Immature natural killer cell (primary cell): Measurements from ENCODE around the gene FBH1. TPM values are rescaled to one million over a fixed set of nuclear protein-coding genes. Genes with fewer than 3 reads are reported as not detected.

Experiments used
- DNase-seq, 3 donors: peaks; one replicate each; pipeline ENCODE4 v3.0.0; 2022; ENCODE audit warnings: mixed read lengths in 1 of 3
- H3K27ac Mint-ChIP-seq, 6 donors: one replicate each; pipeline ENCODE4 v1.8.0; 2020; ENCODE audit warnings: mixed read lengths in 6 of 6, mild to moderate bottlenecking in 5 of 6, inconsistent platforms in 4 of 6, moderate library complexity in 3 of 6
- H3K27me3 Mint-ChIP-seq, 3 donors: one replicate each; pipeline ENCODE4 v1.8.0; 2020 to 2021; ENCODE audit warnings: low read depth in 3 of 3, mild to moderate bottlenecking in 3 of 3, mixed read lengths in 3 of 3, moderate library complexity in 3 of 3, inconsistent platforms in 1 of 3
- H3K36me3 Mint-ChIP-seq, 3 donors: one replicate each; pipeline ENCODE4 v1.8.0; 2020; ENCODE audit warnings: mixed read lengths in 3 of 3, inconsistent platforms in 2 of 3, mild to moderate bottlenecking in 2 of 3
- H3K4me1 Mint-ChIP-seq, 2 donors: one replicate each; pipeline ENCODE4 v1.8.0; 2020; ENCODE audit warnings: inconsistent platforms in 2 of 2, mild to moderate bottlenecking in 2 of 2, mixed read lengths in 2 of 2, moderate library complexity in 1 of 2
- H3K4me3 Mint-ChIP-seq, 5 donors: one replicate each; pipeline ENCODE4 v1.8.0; 2020; ENCODE audit warnings: mild to moderate bottlenecking in 5 of 5, mixed read lengths in 5 of 5, inconsistent platforms in 3 of 5, moderate library complexity in 3 of 5
- H3K9me3 Mint-ChIP-seq, 6 donors: one replicate each; pipeline ENCODE4 v1.8.0; 2020; ENCODE audit warnings: mild to moderate bottlenecking in 6 of 6, mixed read lengths in 6 of 6, inconsistent platforms in 4 of 6, moderate library complexity in 3 of 6
- polyA plus RNA-seq, 3 donors: library from polyadenylated mRNA; unstranded; fragments of 300-500 nt; fragmentation: Illumina TruSeq; gene quantifications; one replicate each; pipeline ENCODE4 v1.2.3, GENCODE V29; 2021

Gene FBH1
- polyA plus RNA-seq, 3 donors from 2014 or later, result 32.6 to 60.6 (median 46.8) TPM

DNA sequence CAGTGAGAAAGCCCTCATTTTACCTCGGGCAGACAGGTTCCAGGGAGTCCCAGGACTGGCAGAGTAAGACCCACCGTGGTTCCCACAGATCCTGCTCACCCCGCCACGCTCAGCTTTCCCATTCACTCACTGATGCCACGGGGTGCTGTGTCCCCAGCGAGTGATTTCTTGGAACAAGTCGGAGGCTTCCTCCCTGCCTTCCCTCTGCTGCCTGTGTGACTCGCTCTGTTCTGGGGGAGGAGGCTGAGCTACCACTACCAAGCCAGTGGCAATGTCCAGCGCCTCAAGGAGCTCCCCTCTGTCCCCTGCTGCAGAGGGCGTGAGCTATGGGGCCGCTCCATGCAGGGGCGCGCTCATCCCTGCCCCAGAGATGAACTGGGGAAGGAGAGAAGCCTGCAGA lies 74.7 kb downstream of the FBH1 start:
- H3K27me3 Mint-ChIP-seq, result peaks cover 0 to 2% (median 1%) of the 10 kb centered on the region in 3 donors
- H3K4me3 Mint-ChIP-seq, result no peak overlapping the region
- H3K4me1 Mint-ChIP-seq, result peaks cover 0 to under 1% of the 10 kb centered on the region in 2 donors
- no peaks in the 10 kb centered on the region for H3K9me3 Mint-ChIP-seq
- H3K27ac Mint-ChIP-seq, result no peak overlapping the region
- H3K36me3 Mint-ChIP-seq, result peaks cover 3 to 16% (median 6%) of the 10 kb centered on the region in 3 donors
- no peak for DNase-seq

DNA sequence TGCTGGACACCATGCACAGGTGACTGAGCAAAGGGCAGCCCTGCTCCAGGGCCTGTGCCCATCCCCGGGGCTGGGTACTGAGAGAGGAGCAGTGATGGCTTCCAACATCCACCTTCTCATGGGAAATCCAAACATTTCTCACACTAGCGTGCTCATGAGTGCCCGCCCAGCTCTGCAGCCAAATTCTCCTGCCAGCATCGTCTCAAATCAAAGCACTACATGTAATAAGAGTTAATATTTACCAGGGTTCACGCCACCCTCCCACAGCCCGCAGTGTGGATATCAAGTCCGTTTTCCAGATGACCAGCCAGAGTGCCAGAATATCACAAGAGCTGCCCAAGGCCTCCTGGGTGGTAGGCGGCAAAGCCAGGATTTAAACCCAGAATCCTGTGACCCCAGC lies 75.2 kb downstream of the FBH1 start:
- H3K27me3 Mint-ChIP-seq, result peaks cover 0 to 2% (median 1%) of the 10 kb centered on the region in 3 donors
- H3K27ac Mint-ChIP-seq, result no peak overlapping the region
- no peak for DNase-seq
- peaks cover 3 to 13% (median 6%) of the 10 kb centered on the region in 3 donors for H3K36me3 Mint-ChIP-seq
- H3K4me3 Mint-ChIP-seq, result no peak overlapping the region
- peaks cover 0 to 6% of the 10 kb centered on the region in 2 donors for H3K4me1 Mint-ChIP-seq
- no peaks in the 10 kb centered on the region for H3K9me3 Mint-ChIP-seq

DNA sequence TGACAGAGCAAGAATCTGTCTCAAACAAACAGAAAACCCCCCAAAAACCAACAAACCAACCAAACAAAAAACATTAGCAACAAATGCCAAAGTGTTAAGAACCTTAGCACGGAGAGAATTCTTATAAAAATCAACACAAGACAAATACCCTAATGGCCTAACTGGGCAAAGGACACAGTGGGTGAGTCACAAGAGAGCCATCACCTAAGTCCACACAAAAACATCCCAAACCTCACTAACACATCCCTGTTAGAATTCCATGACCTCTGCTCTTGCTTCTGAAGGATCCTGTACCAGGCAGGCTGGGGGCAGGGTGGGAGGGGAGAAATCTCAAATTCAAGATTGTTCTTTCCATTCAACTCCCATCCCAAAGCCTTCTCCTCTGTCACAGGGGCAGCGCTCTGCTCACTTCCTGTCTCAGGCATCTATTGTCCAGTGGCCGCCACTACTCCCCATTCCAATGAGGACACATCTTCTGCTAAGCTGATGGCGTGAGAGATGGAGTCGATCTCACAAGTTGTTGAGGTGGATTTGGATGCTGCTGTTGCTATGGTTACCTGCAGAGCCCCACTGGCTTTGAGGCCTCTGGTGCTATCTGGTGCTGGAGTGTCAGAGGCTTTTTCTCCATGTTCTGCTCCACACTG lies 78.1 kb downstream of the FBH1 start:
- no peak overlapping the region for H3K4me3 Mint-ChIP-seq
- H3K27ac Mint-ChIP-seq, result no peak overlapping the region
- peaks cover 0 to 2% (median 1%) of the 10 kb centered on the region in 3 donors for H3K27me3 Mint-ChIP-seq
- H3K9me3 Mint-ChIP-seq, result no peaks in the 10 kb centered on the region
- H3K36me3 Mint-ChIP-seq, result peaks cover 0 to 3% (median 3%) of the 10 kb centered on the region in 3 donors
- H3K4me1 Mint-ChIP-seq, result peaks cover 13 to 24% of the 10 kb centered on the region in 2 donors
- no peak for DNase-seq

DNA sequence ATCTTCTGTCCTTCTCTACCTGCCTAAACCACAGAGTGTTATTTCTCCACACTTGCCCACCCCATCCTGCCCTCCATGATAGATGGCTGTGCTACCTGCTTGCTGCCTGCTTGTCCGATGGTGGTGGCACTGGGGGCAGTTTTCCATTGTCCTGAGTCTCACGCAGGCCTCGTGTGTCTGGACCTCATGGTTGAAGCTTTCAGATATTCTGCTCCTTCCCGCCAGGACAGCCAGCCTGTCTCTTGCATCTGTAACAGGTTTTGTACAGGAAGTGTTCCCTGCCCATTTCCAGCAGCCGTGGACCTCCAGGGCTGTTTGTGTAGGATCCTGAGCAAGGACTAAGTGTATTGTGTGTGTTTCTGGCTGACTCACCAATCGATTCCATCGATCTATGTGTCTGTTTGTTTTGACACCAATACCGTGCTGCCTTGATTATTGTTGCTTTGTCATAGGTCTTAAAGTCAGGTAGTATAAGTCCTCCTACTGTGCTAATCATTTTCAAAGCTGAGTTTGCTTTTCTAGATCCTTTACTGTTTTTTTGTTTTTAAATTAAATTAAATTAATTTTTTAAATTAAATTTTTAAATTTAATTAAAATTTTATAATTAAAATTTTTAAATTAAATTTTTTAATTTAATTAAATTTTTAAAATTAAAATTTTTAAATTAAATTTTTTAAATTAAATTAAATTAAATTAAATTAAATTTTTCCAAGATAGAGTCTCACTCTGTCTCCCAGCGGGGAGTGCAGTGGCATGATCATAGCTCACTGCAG lies 78.8 kb downstream of the FBH1 start:
- Mint-ChIP-seq H3K27ac (no peak overlapping the region), H3K27me3 (peaks cover 0 to 2% (median 1%) of the 10 kb centered on the region in 3 donors), H3K4me3 (no peak overlapping the region), H3K36me3 (peaks cover 0 to 3% (median 3%) of the 10 kb centered on the region in 3 donors), H3K4me1 (peaks cover 13 to 24% of the 10 kb centered on the region in 2 donors), H3K9me3 (no peaks in the 10 kb centered on the region)
- no peak for DNase-seq

DNA sequence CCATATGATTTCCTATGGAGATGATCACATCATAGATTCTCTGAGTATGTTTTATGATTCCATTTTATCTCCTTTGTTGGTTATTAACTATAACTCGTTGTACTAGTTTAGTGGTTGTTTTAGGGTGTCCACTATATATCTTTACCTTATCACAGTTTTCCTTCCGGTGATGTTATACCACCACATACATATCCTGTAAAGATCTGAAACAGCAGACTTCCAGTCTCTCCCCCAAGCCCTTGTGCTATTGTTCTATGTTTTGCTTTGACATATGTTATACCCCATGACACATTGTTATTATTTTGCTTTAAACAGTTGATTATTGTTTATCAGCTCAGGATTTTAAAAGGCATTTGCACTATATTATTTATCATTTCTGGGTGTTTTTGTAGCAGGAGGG lies 80.0 kb downstream of the FBH1 start:
- Mint-ChIP-seq H3K4me1 (peaks cover 15 to 27% of the 10 kb centered on the region in 2 donors), H3K4me3 (no peak overlapping the region), H3K36me3 (peaks cover 0 to 3% (median 3%) of the 10 kb centered on the region in 3 donors), H3K27me3 (peaks cover 0 to 2% (median 1%) of the 10 kb centered on the region in 3 donors), H3K27ac (no peak overlapping the region), H3K9me3 (no peaks in the 10 kb centered on the region)
- DNase-seq, result no peak

DNA sequence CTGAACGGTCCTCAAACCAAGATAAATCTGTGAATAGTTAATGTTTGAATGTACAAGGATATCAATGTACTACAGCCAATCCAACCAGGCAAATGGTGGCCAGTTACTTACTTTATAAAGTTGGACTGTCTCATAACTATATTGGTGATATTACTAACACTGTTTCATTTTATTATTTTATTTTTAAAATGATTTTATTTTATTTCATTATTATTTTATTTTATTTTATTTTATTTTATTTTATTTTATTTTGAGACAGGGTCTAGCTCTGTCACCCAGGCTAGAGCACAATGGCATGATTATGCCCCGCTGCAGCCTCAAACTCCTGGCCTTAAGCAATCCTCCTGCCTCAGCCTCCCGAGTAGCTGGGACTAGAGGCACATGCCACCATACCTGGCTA lies 80.5 kb downstream of the FBH1 start:
- H3K4me1 Mint-ChIP-seq, result peaks cover 19 to 32% of the 10 kb centered on the region in 2 donors
- peak overlapping the region in 1 of 5 donors; percentile 10 for H3K4me3 Mint-ChIP-seq
- H3K27ac Mint-ChIP-seq, result no peak overlapping the region

DNA sequence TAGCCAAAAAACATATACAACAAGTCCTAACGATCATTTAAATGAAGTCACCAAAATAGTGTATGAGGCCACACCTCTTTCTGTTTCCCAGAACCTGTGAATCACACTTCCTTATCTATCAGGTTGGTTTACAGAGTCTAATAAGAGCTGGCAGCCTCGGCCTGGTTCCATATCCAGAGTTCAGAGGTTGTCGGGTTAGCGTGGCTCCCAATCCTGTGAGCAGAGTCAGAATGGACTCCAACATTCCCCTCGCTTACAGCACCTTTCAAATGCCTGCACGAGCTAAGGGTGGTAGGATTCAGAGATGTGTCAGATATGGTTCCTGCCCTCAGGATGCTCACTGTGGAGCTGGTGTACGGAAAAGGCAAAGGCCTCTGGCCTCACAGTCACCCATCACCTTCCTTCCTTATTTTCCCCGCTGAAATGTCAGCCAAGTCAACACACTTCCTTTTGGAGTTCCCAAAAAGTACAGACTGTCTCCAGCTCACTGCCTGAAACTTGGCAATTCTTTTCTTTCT lies 81.3 kb downstream of the FBH1 start:
- Mint-ChIP-seq H3K27me3 (peaks cover 0 to 2% (median 1%) of the 10 kb centered on the region in 3 donors), H3K36me3 (peaks cover 0 to 3% (median 0%) of the 10 kb centered on the region in 3 donors)

More for the DNA sequence above, 80.5 kb downstream of the FBH1 start:
- H3K36me3 Mint-ChIP-seq, result peaks cover 0 to 3% (median 0%) of the 10 kb centered on the region in 3 donors
- no peaks in the 10 kb centered on the region for H3K9me3 Mint-ChIP-seq
- peaks cover 0 to 2% (median 1%) of the 10 kb centered on the region in 3 donors for H3K27me3 Mint-ChIP-seq
- DNase-seq, result no peak

DNA sequence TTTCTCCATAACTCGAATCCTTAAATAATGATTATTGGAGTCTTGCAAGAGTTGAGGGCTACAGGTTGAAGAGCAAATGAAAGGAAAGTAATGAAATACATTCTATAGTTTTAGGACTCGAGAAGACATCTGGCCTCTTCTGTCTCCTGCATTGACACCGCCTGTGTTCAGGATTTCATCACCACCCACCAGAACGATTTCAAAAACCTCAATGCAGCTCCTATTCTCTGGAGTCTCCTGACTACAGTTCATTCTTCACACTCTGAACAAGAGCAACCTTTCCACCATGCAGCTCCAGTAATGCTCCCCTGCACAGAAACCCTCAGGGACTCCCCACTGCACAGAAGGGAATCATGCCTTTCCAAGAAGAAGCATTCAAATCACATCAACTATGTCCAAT lies 81.8 kb downstream of the FBH1 start:
- no peak for DNase-seq
- H3K27me3 Mint-ChIP-seq, result peaks cover 1 to 2% (median 2%) of the 10 kb centered on the region in 3 donors
- peaks cover 0 to 3% (median 0%) of the 10 kb centered on the region in 3 donors for H3K36me3 Mint-ChIP-seq
- no peaks in the 10 kb centered on the region for H3K9me3 Mint-ChIP-seq
- peak overlapping the region in 2 of 6 donors; percentile 35 to 41 for H3K27ac Mint-ChIP-seq
- peak overlapping the region in 1 of 5 donors; percentile 14 for H3K4me3 Mint-ChIP-seq
- H3K4me1 Mint-ChIP-seq, result peaks cover 31 to 44% of the 10 kb centered on the region in 2 donors

More for the DNA sequence above, 81.3 kb downstream of the FBH1 start:
- no peak for DNase-seq
- Mint-ChIP-seq H3K4me1 (peaks cover 26 to 40% of the 10 kb centered on the region in 2 donors), H3K4me3 (peak overlapping the region in 1 of 5 donors; percentile 41), H3K27ac (peak overlapping the region in 2 of 6 donors; percentile 9 to 41), H3K9me3 (no peaks in the 10 kb centered on the region)

DNA sequence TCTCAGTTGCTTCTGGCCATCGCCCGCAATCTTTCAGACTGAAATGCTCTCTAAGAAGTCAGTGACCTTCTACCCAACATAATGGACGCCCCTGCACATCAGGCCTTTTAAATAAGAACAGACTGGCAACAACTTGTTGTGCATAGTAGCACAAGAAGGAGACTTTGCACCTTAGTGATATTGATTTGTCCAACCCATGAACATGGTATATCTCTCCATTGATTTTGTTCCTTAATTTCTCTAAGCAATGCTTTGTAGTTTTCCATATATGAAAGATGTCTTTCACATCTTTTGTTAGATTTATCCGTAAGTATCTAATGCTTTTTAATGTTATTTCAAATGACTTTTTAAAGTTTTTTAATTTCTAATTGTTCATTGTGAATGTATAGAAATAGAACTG lies 83.0 kb downstream of the FBH1 start:
- no peaks in the 10 kb centered on the region for H3K9me3 Mint-ChIP-seq
- peaks cover 31 to 44% of the 10 kb centered on the region in 2 donors for H3K4me1 Mint-ChIP-seq
- peaks cover 0 to 3% (median 0%) of the 10 kb centered on the region in 3 donors for H3K36me3 Mint-ChIP-seq
- no peak overlapping the region for H3K4me3 Mint-ChIP-seq
- no peak for DNase-seq
- H3K27ac Mint-ChIP-seq, result no peak overlapping the region
- peaks cover 1 to 2% (median 2%) of the 10 kb centered on the region in 3 donors for H3K27me3 Mint-ChIP-seq

DNA sequence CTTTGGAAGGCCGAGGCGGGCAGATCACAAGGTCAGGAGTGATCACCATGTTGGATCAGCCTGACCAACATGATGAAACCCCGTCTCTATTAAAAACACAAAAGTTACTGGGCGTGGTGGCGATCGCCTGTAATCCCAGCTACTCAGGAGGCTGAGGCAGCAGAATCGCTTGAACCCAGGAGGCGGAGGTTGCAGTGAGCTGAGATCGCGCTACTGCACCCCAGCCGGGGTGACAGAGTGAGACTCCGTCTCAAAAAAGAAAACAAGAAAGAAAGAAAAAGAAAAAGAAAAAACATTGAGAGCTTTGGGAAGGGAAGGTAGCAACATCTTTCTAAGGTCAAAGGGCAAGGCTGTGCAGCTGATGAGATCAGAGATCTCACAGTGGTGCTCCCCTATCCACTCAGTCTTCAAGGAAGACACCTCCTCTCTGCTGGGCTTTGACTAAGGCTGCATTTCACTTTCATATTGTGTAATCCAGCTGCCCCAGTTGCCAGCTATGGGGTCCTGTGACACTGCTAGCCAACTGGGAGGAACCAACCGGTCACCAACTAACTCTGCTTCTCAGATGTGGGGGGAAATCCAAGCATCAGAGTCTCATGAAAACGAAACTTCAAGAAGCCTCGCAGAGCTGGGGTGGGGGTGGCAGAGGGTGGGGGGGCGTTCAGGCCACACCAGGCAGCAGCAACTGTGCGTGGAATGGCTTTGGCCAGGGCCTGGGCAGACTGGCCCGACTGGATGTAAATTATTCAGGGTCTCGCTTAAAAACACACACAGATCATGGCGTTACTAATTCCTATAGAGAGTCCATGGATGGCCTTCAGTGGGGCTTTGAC lies 85.8 kb downstream of the FBH1 start:
- Mint-ChIP-seq H3K9me3 (no peaks in the 10 kb centered on the region), H3K27me3 (peaks cover 0 to 2% (median 0%) of the 10 kb centered on the region in 3 donors), H3K4me3 (peak overlapping the region; percentile 91 to 96 (median 95)), H3K27ac (peak overlapping the region; percentile 87 to 92 (median 90)), H3K36me3 (no peaks in the 10 kb centered on the region), H3K4me1 (peaks cover 32 to 34% of the 10 kb centered on the region in 2 donors)
- peak; percentile 66 to 67 (median 67) for DNase-seq

DNA sequence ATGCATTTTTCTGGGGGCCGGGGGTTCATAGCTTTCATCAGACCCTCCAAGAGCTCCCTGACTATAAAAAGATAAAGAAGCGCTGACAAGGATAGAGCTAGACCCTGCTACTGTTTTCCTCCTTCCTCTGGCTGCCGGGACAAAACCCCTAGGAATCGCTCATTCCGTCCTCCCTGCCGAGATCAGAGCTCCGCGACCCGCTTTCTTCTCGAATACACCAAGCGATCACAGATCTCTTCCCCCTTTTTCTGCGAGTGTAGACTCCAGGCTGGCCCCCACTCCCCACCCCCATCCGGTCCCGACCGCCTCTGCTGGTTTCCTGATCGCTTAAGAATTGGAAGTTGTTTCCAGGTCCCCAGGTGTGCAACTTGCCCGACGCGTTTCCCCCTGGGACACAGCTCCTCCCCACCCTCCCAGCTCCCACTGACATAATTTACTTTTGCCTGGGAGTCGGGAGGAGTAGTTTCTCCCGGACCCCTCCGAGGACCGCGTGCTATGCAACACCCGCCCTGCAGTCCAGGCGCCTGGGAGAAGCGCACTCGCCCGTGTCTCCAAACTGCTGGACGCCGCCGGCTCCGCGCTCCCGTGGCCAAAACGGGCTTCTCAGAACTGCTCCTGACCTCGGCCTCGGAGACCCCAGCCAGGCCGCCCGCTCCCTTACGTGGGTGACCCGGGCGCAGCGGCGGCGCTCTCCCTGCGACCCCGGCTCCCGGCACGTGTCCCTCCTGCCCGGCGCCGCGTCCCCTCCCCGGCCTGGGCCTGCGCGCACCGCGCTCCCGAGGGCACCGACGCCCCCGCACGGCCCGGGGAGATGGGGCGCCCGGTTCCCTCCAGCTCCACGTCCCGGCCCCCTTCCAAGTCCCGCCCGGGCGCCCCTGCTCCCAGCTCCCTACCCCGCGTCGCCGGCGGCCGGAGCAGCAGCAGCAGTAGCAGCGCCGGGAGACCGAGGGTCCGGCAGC lies 86.7 kb downstream of the FBH1 start:
- Mint-ChIP-seq H3K36me3 (no peaks in the 10 kb centered on the region), H3K4me1 (peaks cover 23 to 24% of the 10 kb centered on the region in 2 donors), H3K27ac (peak overlapping the region; percentile 87 to 92 (median 90)), H3K9me3 (no peaks in the 10 kb centered on the region), H3K27me3 (peaks cover 0 to 2% (median 0%) of the 10 kb centered on the region in 3 donors), H3K4me3 (peak overlapping the region; percentile 91 to 96 (median 95))
- peak; percentile 19 to 27 (median 24) for DNase-seq

DNA sequence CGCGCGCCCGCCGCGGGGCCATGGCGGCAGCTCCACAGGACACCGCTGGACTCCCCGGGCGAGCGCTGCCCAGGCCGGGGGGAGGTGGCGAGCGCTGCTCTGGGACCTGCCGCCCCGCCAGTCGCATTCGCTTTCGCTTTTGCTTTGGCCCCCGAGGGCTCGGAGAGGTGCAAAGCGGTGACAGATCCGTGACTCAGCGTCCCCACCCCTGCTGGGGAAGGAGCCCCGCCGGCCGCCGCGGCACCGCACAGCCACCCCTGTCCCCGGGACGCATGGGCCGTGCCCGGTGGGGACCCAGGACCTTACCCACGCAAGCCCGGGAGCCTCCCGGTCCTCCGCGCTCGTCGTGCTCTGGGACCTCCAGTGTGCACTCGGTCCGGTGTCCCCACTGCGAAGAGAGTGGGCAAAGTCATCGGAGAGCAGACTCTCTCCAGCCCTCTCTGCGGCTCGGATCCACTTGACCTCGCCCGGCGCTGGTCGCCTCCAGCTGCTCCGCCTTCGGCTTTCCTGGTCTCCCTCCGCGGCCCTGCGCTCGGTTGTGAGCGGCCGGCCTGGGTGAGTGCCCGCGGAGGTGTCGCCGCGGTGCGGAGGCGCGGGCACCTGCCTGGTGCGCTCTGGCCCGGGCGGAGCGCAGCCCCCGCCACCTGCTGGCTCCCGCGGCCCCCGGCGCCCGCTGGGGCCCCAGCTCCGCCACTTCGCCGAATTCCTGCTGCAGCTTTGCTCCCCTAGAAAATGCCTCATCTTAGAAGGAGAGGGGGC lies 87.6 kb downstream of the FBH1 start, which contains the start of gene IL15RA:
Gene IL15RA (minus strand): TSS at position 73 of the 759 bp plus-strand sequence. CDS start 51 bp downstream, at position 22.
- Mint-ChIP-seq H3K27me3 (peaks cover 0 to 2% (median 0%) of the 10 kb centered on the region in 3 donors), H3K4me3 (peak within 1 kb of the TSS; percentile 93 to 96 (median 95)), H3K36me3 (no peaks in the 10 kb centered on the region), H3K9me3 (no peaks in the 10 kb centered on the region), H3K4me1 (peaks cover 21% of the 10 kb centered on the region in 2 donors), H3K27ac (peak within 1 kb of the TSS; percentile 87 to 92 (median 90))
- DNase-seq, result peak; percentile 81 to 82 (median 81)
